GM19238 (cell line): ENCODE data around the gene EHMT2.
"Not testable (repeated sequence)": the region's sequence is repeated elsewhere in the genome, so short reads cannot be mapped to it uniquely, and the experiment has no call there.

Experiments used
- DNase-seq: peaks from one replicate; pipeline ENCODE4 v3.0.0; 2011; ENCODE audit warnings: low spot score; ENCODE audit not compliant: insufficient read length

The EHMT2 gene

GRCh38 chr6:31871046-31871659 is 26.3 kb downstream of the EHMT2 start:
- no peak for DNase-seq

DNA sequence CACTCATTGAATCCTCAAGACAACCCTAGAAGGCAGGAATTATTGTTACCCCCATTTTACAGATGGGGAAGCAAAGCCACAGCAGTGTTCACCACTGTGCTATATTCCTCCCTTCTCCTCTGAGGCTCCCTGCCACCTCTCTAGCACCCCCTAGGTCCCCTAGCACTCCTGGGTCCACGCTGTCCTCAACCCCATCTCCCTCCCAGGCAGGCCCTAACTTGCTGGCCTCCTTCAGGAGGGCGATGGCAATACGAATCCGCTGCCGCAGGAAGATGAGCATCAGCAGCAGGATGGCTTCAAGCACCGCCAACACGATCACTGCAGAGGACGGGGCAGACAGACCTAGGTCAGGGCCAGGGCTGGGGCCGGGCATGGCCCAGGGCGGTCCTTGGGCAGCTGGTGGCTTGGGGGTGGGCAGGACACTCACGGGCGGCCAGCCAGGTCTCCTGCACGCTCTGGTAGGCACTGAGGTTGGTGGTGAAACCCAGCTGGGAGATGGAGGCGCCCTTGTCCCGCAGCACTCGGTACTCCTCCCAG is 27.0 kb downstream of the EHMT2 start:
- DNase-seq: no peak

DNA sequence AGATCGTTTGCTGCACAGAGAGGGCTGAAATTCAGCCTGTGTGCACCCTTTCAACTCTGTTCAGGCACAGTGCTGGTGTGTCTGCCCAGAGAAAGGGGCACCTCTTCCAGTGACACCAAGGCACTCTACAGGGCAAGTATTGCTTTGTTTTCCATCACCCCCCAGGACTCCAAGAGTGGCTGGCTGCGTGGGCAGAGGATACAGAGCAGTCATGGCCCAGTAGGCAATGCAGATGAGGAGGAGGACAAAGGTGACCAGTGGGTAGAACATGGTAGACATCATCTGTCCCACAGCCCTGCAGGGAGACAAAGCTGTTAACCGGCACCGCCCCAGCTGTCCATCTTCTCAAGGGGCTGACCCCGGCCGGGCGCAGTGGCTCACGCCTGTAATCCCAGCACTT is 28.2 kb downstream of the EHMT2 start:
- no peak for DNase-seq

GRCh38 chr6:31868658-31868971 is 28.9 kb downstream of the EHMT2 start:
- DNase-seq: not testable (repeated sequence)

DNA sequence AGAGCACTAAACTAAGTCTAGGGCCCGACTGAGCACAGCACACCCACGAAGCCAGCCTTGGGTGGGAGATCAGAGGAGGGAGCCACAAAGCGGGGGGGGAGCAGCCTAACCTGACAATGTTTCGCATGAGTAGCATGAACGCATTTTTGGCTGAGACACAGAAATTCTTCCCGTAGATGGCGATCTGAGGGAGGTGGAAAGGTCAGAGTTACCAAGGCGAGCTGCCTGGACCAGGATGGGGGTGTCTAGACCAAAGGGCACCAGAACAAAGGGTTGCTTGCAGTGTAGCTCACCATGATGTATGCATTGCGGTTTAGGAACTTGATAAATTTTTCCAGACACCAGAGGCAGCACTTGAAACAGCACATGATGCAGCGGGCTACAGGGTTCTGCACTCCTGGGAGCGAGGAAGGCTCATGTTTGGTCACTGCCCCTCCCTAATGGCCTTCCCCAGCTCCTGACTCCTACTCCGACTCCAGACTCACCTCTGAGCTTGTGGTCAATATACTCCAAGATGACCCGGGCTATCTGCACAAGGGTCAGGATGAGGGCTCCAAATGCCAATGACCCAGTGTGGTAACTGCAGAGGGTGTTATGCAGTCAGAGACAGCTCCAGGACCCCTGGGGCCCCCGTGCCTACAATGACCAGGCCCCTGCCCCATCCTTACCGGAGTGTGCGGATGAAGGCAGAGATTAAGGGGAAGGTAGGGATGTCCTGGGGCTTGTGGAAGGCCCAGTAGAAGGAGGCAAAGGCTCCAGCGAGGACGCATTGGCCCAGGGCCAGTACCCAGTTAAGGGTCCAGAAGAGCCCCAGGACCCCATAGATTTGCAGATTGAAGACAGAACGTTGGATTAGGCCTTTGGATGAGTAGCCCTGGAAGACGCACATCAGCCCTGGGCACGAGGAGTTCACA is 32.0 kb downstream of the EHMT2 start:
- DNase-seq: no peak

GRCh38 chr6:31864818-31865204 is 32.7 kb downstream of the EHMT2 start:
- no peak for DNase-seq

DNA sequence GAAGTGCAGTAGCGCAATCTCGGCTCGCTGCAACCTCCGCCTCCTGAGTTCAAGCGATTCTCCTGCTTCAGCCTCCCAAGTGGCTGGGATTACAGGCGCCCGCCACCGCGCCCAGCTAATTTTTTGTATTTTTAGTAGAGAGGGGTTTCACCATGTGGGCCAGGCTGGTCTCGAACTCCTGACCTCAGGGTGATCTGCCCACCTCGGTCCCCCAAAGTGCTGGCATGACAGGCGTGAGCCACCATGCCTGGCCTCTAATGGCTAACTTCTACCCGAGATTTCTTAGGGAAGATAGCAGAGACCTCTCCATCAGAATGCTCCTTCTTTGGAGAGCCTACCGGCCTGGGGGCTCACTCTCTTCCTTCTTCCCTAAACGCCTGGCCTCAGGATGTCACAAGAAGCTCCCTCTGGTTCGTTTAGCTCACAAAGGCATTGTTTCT is 33.4 kb downstream of the EHMT2 start:
- DNase-seq: not testable (repeated sequence)

- peak; percentile 99 for DNase-seq
Measured at GRCh38 chr6:31862344-31863235, 34.9 kb downstream of the EHMT2 start, which contains the start of gene NEU1. TSS of gene NEU1 (minus strand) at chr6:31862821. CDS start at chr6:31862776, 45 bp downstream.

- no peak for DNase-seq
Measured at GRCh38 chr6:31861919-31862343, 35.6 kb downstream of the EHMT2 start.

- DNase-seq: no peak
Measured at GRCh38 chr6:31861150-31861549, 36.3 kb downstream of the EHMT2 start.

- DNase-seq: no peak
Measured at GRCh38 chr6:31860349-31860748, 37.1 kb downstream of the EHMT2 start.

- no peak for DNase-seq
Measured at GRCh38 chr6:31859923-31860322, 37.6 kb downstream of the EHMT2 start.

DNA sequence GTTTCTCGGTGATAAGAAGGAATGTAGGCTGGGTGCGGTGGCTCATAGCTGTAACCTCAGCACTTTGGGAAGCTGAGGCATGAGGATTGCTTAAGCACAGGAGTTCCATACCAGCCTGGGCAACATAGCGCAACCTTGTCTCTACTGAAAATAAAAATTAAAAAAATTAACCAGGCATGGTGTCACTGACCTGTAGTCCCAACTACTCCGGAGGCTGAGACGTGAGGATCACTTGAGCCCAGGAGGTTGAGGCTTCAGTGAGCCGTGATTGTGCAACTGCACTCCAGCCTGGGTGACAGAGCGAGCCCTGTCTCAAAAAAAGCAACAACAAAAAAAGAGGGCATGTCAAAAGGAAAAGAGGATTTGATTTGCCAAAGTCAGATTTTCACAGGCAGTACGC is 38.8 kb downstream of the EHMT2 start:
- no peak for DNase-seq

- not testable (repeated sequence) for DNase-seq
Measured at GRCh38 chr6:31857774-31858173, 39.7 kb downstream of the EHMT2 start.

GRCh38 chr6:31851980-31852718 is 45.3 kb downstream of the EHMT2 start:
- DNase-seq: not testable (repeated sequence)

DNA sequence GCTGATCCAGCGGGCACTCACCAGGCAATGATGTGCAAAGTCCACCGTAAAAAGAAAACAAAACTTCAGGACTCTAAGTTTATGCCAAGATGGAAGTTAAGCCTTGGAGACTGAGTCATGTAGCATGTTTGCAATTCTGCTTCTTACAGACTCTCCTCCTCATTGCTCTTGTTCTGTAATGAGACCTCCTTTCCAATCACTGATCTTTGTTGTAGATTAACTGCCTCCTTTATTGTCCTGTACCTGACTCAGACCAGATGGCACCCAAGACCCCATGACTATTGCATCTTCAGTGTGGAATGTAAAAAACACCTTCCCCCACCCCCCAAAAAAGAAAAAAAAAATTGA is 46.0 kb downstream of the EHMT2 start:
- no peak for DNase-seq

- DNase-seq: no peak
Measured at GRCh38 chr6:31850765-31851484, 46.6 kb downstream of the EHMT2 start.

GRCh38 chr6:31847276-31847978 is 50.1 kb downstream of the EHMT2 start:
- DNase-seq: no peak

GRCh38 chr6:31844507-31844906 is 53.0 kb downstream of the EHMT2 start:
- no peak for DNase-seq

- no peak for DNase-seq
Measured at GRCh38 chr6:31842053-31842452, 55.4 kb downstream of the EHMT2 start.
